GM19463 (cell line): ENCODE data around the gene RDH5.

Source experiments
- ATAC-seq: cut with Tn5 transposase; IDR thresholded peaks from one replicate; pipeline ENCODE4 v1.9.1; 2021; ENCODE audit warnings: mild to moderate bottlenecking, moderate library complexity; ENCODE audit not compliant: unreplicated experiment

RDH5 gene

GRCh38 chr12:55695349-55695748, 24.8 kb upstream of the RDH5 start:
- no peak for ATAC-seq

DNA sequence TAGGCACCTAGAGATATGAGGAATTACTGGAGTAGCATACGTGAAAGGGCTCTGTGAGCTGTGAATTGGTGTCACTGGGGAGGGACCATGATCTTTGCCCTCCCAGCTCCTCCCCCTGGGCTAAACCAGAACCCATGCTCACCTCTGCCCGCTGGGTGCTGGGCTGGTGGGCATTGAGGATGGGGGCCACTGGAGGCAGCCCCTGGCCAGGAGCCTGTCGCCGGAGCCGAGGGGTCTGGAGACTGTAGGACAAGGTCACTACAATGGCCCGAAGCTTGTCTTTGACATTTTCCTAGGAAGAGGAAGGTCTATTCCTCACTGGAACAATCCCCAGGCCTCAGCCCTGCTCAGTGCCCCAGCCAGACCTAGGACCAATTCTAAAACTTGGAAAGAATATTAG, 24.1 kb upstream of the RDH5 start:
- no peak for ATAC-seq

- ATAC-seq, result no peak
Measured at GRCh38 chr12:55696796-55697462, 23.3 kb upstream of the RDH5 start.

- ATAC-seq, result no peak
Measured at GRCh38 chr12:55697686-55698085, 22.5 kb upstream of the RDH5 start.

- no peak for ATAC-seq
Measured at GRCh38 chr12:55698241-55698955, 21.8 kb upstream of the RDH5 start.

- ATAC-seq, result no peak
Measured at GRCh38 chr12:55698965-55699364, 21.2 kb upstream of the RDH5 start.

GRCh38 chr12:55699471-55700055, 20.6 kb upstream of the RDH5 start:
- no peak for ATAC-seq

GRCh38 chr12:55700255-55701018, 19.8 kb upstream of the RDH5 start:
- peak; percentile 41 for ATAC-seq

- ATAC-seq, result no peak
Measured at GRCh38 chr12:55702861-55703260, 17.3 kb upstream of the RDH5 start.

DNA sequence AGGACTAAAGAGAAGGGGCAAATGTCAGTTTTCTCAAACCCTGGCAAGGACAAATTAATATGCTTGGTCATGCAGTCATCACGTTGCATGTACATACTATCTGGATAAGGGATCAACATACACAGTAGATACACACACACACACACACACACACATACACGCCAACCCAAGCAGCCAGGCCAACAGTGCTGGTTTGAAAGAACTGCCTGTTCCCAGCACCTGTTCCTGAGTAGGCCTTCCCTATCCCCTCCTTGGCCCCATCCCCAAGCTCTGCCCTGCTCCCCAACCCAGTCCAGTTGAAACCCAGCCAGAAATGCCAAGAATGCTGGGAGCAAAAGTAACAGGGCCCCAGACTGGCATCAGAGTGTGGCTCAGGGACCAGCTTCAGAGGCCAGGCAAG, 16.9 kb upstream of the RDH5 start:
- ATAC-seq, result no peak

DNA sequence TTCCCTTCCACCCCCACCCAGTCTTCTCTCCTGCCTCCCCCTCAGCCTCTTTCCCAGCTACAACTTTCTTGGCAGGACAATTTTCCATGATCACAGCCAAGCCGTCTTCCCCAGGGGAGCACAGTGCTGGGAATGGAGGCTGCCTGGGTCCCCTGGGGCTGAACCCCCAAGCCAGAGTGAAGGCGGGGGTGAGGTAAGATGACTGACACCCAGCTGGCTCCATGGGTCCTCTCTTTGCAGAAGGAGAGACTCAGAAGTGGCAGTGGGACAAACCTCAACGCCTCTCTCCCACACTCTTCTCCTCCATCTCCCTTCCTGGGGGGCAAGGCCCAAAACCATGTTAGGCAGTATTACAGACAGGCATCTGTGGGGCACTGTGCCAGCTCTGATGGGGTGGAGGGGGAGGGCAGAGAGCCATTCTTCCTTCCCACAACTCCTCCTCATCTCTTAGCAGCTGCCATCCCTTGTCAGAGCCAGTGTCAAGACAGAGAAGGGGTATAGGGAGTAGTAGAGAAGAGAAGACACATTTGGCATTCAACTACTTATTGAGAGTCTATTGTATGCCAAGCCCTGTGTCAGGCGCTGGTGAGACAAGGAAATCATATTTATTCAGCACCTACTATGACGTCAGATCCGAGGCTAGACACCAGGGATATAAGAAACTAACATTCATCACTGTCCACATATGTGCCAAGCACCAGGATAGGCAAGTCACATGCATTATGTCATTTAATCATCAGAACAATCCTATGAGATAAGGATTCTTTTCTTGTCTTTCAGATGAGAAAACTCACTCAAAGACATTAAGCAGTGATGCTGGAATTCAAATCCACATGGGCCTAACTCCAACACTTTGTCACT, 16.1 kb upstream of the RDH5 start:
- no peak for ATAC-seq

DNA sequence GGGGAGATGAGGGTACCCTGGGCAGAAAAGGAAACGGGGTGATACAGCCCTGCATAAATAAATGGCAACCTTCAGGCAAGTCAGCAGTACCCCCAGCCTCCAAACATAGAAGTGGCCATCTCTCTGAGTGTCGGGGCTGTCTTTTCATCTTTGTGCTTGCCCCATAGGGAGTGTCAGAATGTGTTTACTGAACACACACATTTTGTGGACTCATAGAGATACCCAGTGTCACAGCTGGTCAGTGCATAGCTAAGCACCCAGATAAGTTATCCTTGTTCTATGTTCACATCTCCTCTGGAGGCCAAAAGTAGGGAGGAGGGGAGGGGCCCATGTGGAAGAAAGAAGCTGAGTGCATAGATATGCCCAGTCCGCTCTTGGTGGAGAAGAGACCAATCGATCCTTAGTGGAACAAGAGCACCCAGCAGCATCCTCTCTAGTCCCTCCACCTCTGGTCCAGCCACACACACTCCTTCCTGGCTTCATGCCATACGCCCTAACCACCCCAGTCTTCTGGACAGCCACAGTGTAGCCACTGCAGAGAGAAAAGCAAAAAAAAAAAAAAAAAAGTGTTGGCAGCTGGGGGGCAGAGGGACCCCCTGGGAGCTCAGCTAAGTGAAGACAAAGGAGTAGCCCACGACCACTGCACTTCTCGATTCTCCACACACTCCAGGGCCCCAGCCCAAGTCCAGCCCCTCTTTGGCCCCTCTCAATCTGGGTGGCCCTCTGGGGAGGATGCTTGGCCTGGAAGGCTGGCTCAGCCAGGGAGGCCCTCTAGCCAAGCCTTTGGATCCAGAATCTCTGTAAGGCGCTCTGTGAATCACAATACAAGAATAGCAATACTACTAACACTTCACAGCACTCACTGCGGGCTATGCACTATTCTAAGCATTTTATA, 15.1 kb upstream of the RDH5 start:
- no peak for ATAC-seq

GRCh38 chr12:55705782-55706402, 14.3 kb upstream of the RDH5 start:
- no peak for ATAC-seq

GRCh38 chr12:55706568-55707218, 13.5 kb upstream of the RDH5 start:
- no peak for ATAC-seq

DNA sequence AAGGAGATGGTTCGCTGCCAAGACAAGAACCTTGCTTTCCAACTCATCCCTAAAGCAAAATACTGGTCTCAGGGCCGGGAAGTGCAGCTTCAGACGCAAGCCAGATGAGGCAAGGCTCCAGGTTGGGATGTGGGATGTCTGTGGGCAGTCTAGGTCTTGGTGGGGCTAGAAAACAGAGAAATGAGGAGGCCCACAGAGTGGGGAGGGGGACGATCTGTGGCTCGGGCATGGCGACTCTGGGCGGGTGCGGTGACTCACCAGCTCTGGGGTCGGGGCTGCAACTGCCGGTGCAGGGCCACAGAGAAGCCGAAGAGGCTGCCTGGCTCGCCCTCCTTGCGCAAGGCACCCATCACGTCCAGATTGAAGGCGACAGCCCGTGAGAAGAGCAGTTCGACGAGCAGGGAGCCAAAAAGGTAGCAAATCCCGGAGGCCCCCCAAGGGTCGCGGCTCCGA, 12.9 kb upstream of the RDH5 start:
- no peak for ATAC-seq

DNA sequence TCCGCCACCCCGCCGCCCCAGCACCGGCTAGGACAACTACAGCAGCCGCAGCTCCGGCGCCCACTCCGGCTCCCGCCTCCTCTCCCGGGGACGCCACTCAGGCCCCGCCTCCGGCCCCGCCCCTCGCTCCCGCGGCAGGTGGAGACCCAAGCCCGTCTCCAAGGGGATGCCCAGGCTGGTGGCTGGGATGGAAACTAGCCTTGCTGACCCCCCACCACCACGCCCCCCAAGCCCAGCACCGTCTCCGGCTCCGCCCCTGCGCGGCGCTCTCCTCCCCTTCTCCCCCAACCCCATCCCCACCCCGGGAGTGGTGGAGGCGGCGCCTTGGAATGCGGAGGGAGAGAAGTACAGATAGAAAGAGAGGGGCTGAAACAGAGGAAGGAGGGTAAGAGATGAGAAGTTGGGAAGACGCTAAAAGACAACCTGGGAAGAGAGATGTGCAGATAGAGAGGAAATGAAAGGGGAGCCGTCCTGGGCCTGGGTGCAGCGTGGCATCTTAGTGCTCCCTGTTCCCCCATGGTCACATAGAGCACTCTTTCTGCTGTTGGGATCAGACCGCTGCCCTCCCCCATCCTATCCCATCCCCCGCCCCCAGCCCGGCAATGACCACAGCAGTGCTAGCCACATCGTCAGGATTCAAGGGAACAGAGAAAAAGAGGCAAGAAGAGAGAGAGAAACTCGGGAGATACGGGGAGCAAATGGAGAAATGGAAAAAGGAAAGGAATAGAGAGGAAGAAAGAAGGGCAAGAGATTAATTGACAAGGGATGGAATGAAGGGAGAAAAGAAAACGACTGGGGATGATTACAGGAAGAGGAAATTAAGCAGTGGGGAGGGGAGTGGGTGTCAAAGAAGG, 12.1 kb upstream of the RDH5 start, which contains the start of gene ITGA7:
ITGA7 (minus strand) TSS at position 64 of the 854 bp plus-strand sequence. CDS start 222 bp downstream, outside the sequence.
- peak; percentile 81 for ATAC-seq

DNA sequence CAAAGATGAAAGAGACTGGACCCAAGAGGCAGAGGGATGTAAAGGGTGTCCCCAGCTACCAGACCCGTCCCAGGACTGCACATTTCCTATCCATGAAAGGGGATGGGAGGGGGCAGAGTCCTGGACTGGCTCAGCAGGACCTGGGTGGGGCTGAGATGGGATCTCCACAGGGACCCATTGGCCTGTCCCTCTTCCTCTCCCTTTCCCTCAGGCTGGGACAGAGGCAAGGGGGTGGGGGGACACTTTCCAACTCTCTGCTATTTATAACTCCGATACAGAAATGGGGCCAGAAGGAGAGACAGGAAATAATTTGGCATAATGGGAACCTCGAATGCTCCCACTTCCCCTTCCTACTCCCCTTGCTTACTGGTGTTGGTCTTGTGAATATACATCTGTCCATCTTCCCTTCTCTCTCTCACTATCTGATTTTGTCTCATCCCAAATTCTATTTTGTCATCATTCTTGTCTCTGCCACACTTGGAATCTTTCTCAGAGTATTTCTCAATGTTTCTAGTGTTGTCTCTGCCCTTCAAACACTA, 11.4 kb upstream of the RDH5 start:
- ATAC-seq, result no peak
